Amygdala (tissue), 56 donors: ENCODE measurements around the gene ZEB2.

ENCODE experiments used
- DNase-seq, 56 donors: peaks; one replicate each; lab custom pipeline; 2025; lab: John Stamatoyannopoulos, UW

Gene ZEB2

GRCh38 chr2:144519934-144520731 is at the start of gene ZEB2:
TSS of gene ZEB2 (minus strand) at chr2:144520119. CDS start at chr2:144517350, 2,769 bp downstream.
- DNase-seq, result peak in 29 of 56 donors; percentile 29 to 76 (median 53)

- no peak for DNase-seq
Observed at GRCh38 chr2:144567745-144568144, 47.8 kb upstream of the ZEB2 start.

GRCh38 chr2:144566448-144566847 is 46.5 kb upstream of the ZEB2 start:
- no peak for DNase-seq

GRCh38 chr2:144560251-144560650 is 40.3 kb upstream of the ZEB2 start:
- no peak for DNase-seq

- no peak for DNase-seq
Observed at GRCh38 chr2:144559681-144560080, 39.8 kb upstream of the ZEB2 start.

- no peak for DNase-seq
Observed at GRCh38 chr2:144559242-144559641, 39.3 kb upstream of the ZEB2 start.

GRCh38 chr2:144554492-144555210 is 34.7 kb upstream of the ZEB2 start:
- DNase-seq, result no peak

- DNase-seq, result no peak
Observed at GRCh38 chr2:144553379-144553778, 33.5 kb upstream of the ZEB2 start.

- no peak for DNase-seq
Observed at GRCh38 chr2:144552821-144553220, 32.9 kb upstream of the ZEB2 start.

GRCh38 chr2:144550911-144551310 is 31.0 kb upstream of the ZEB2 start:
- no peak for DNase-seq

- no peak for DNase-seq
Observed at GRCh38 chr2:144550084-144550483, 30.2 kb upstream of the ZEB2 start.

GRCh38 chr2:144548532-144549191 is 28.7 kb upstream of the ZEB2 start:
- no peak for DNase-seq

- DNase-seq, result no peak
Observed at GRCh38 chr2:144548088-144548487, 28.2 kb upstream of the ZEB2 start.

GRCh38 chr2:144547494-144547893 is 27.6 kb upstream of the ZEB2 start:
- no peak for DNase-seq

- DNase-seq, result no peak
Observed at GRCh38 chr2:144546933-144547332, 27.0 kb upstream of the ZEB2 start.

GRCh38 chr2:144545787-144546186 is 25.9 kb upstream of the ZEB2 start:
- no peak for DNase-seq

- DNase-seq, result no peak
Observed at GRCh38 chr2:144544053-144544452, 24.1 kb upstream of the ZEB2 start.

- no peak for DNase-seq
Observed at GRCh38 chr2:144541396-144541795, 21.5 kb upstream of the ZEB2 start.

- no peak for DNase-seq
Observed at GRCh38 chr2:144539289-144539782, 19.4 kb upstream of the ZEB2 start.

- no peak for DNase-seq
Observed at GRCh38 chr2:144535300-144535699, 15.4 kb upstream of the ZEB2 start.

GRCh38 chr2:144533221-144533620 is 13.3 kb upstream of the ZEB2 start:
- no peak for DNase-seq
